Uterus (tissue), 4 donors: ENCODE data around the gene BTLA. TPM values are rescaled to one million over a fixed set of nuclear protein-coding genes. Genes with fewer than 3 reads are reported as not detected.

Experiments used
- DNase-seq, 2 donors: peaks; one replicate each; pipeline ENCODE4 v3.0.0-alpha.2; 2019 to 2020
- H3K27ac ChIP-seq, 2 donors: fragments of 200-600 bp; sonication (generic); 1 replicate in 1 of 2; 2 replicates in 1 of 2; pipeline ENCODE4 v1.5.1; 2016 to 2018
- H3K27me3 ChIP-seq, 2 donors: fragments of 200-600 bp; sonication (generic); one replicate each; pipeline ENCODE4 v1.5.1; 2018 to 2019; ENCODE audit warnings: control low read depth in 1 of 2
- H3K36me3 ChIP-seq, 2 donors: fragments of 200-600 bp; sonication (generic); one replicate each; pipeline ENCODE4 v1.5.1; 2019; ENCODE audit warnings: control low read depth in 1 of 2
- H3K4me1 ChIP-seq, 2 donors: fragments of 200-600 bp; sonication (generic); one replicate each; pipeline ENCODE4 v1.5.1; 2018 to 2019; ENCODE audit warnings: control low read depth in 1 of 2
- H3K4me3 ChIP-seq, 2 donors: fragments of 200-600 bp; sonication (generic); 1 replicate in 1 of 2; 2 replicates in 1 of 2; pipeline ENCODE4 v1.5.1; 2018 to 2019; ENCODE audit warnings: mild to moderate bottlenecking in 1 of 2
- H3K9me3 ChIP-seq, 2 donors: fragments of 200-600 bp; sonication (generic); one replicate each; pipeline ENCODE4 v1.5.1; 2019; ENCODE audit warnings: control low read depth in 1 of 2
- POLR2A ChIP-seq, 2 donors: fragments of 450-650 bp; IDR thresholded peaks; one replicate each; pipeline ENCODE4 v1.6.1; 2016; ENCODE audit warnings: antibody characterized with exemption in 2 of 2, mild to moderate bottlenecking in 1 of 2, moderate library complexity in 1 of 2
- intact Hi-C: fragments of 100-400 bp; cut with DNase I; formaldehyde crosslinking; loops from one replicate; pipeline ENCODE4 v1.15.1; 2023; ENCODE audit warnings: low total_unique reads
- total RNA-seq, 4 donors: library from RNA; depleted of rRNA in 3 of 4; stranded (reverse); fragments of >200 nt in 3 of 4; gene quantifications; one replicate each; pipeline versions ENCODE4 v1.1.0 to v1.2.4, GENCODE V29; 2014 to 2023
- TF ChIP-seq, protein P1 (sequence below), 4 experiments: fragments of 200-600 bp in 2 of 4; fragments of 450-650 bp in 2 of 4; sonication (generic) in 2 of 4; IDR thresholded peaks; one replicate each; pipeline ENCODE4 v1.5.1; 2016 to 2019; ENCODE audit warnings: antibody characterized with exemption in 4 of 4, mild to moderate bottlenecking in 2 of 4, moderate library complexity in 1 of 4
- donor health status: DM: yes; HTN: yes; CAD: no.

BTLA gene
- total RNA-seq, 4 donors from 2014 or later, result 0.62 to 0.70 TPM; not detected in 2

GRCh38 chr3:112416391-112417212, 82.7 kb downstream of the BTLA start:
- Histone ChIP-seq H3K9me3 (no peaks in the 10 kb centered on the region), H3K36me3 (no peaks in the 10 kb centered on the region), H3K27me3 (no peaks in the 10 kb centered on the region), H3K27ac (no peak overlapping the region), H3K4me3 (no peak overlapping the region), H3K4me1 (no peaks in the 10 kb centered on the region)
- no peak for TF ChIP-seq POLR2A (IDR thresholded peaks at IDR 0.05)
- intact Hi-C loops, result no loop called here
- DNase-seq, result no peak

- Histone ChIP-seq H3K9me3 (no peaks in the 10 kb centered on the region), H3K36me3 (no peaks in the 10 kb centered on the region), H3K27me3 (no peaks in the 10 kb centered on the region), H3K4me3 (no peak overlapping the region), H3K27ac (no peak overlapping the region), H3K4me1 (no peaks in the 10 kb centered on the region)
- TF ChIP-seq, protein P1, sequence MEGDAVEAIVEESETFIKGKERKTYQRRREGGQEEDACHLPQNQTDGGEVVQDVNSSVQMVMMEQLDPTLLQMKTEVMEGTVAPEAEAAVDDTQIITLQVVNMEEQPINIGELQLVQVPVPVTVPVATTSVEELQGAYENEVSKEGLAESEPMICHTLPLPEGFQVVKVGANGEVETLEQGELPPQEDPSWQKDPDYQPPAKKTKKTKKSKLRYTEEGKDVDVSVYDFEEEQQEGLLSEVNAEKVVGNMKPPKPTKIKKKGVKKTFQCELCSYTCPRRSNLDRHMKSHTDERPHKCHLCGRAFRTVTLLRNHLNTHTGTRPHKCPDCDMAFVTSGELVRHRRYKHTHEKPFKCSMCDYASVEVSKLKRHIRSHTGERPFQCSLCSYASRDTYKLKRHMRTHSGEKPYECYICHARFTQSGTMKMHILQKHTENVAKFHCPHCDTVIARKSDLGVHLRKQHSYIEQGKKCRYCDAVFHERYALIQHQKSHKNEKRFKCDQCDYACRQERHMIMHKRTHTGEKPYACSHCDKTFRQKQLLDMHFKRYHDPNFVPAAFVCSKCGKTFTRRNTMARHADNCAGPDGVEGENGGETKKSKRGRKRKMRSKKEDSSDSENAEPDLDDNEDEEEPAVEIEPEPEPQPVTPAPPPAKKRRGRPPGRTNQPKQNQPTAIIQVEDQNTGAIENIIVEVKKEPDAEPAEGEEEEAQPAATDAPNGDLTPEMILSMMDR (IDR thresholded peaks at IDR 0.05), result no peak
- TF ChIP-seq POLR2A (IDR thresholded peaks at IDR 0.05), result no peak
- intact Hi-C loops, result no loop called here
- no peak for DNase-seq
Observed at GRCh38 chr3:112415390-112415789, 83.9 kb downstream of the BTLA start.

Other genes with a start within 250 kb of the BTLA start
- 1 to 10 TPM in 1 of 4 donors, under 1 TPM in 1, not detected in 2; 0.49 to 1.7 TPM for gene SLC9C1, start 205.3 kb downstream of the BTLA start, total RNA-seq
- 10 to 100 TPM; 15.6 to 31.8 (median 23.6) TPM for gene CD200, start 166.3 kb downstream of the BTLA start, total RNA-seq
- gene ATG3, start 62.5 kb upstream of the BTLA start, total RNA-seq, result 10 to 100 TPM; 25.1 to 47.9 (median 44.6) TPM
- gene SLC35A5, start 62.6 kb upstream of the BTLA start, total RNA-seq, result 10 to 100 TPM; 11.5 to 73.4 (median 40.4) TPM
- 100 to 1,000 TPM in 2 of 4 donors, 10 to 100 TPM in 2; 29.7 to 207 (median 120) TPM for gene CCDC80, start 141.7 kb upstream of the BTLA start, total RNA-seq